ENCODE data around the gene SCD.
A peak's percentile ranks its signal among the peaks of the same experiment; 100 is the strongest.
"Not testable (repeated sequence)": the region's sequence is repeated elsewhere in the genome, so short reads cannot be mapped to it uniquely, and the experiment has no call there.

Gene SCD

DNA sequence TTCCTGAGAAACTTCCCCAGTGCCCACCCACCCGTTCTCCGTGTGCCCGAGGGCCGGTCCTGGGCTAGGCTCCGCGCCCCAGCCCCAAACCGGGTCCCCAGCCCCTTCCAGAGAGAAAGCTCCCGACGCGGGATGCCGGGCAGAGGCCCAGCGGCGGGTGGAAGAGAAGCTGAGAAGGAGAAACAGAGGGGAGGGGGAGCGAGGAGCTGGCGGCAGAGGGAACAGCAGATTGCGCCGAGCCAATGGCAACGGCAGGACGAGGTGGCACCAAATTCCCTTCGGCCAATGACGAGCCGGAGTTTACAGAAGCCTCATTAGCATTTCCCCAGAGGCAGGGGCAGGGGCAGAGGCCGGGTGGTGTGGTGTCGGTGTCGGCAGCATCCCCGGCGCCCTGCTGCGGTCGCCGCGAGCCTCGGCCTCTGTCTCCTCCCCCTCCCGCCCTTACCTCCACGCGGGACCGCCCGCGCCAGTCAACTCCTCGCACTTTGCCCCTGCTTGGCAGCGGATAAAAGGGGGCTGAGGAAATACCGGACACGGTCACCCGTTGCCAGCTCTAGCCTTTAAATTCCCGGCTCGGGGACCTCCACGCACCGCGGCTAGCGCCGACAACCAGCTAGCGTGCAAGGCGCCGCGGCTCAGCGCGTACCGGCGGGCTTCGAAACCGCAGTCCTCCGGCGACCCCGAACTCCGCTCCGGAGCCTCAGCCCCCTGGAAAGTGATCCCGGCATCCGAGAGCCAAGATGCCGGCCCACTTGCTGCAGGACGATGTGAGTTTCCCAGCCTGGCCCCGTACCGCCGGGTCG, at the start of gene SCD:
Gene SCD, plus strand, starts transcription at position 469 of the 803 bp plus-strand sequence. Its CDS starts 272 bp downstream, at position 741.
- DNase-seq, result peak; percentile 85

DNA sequence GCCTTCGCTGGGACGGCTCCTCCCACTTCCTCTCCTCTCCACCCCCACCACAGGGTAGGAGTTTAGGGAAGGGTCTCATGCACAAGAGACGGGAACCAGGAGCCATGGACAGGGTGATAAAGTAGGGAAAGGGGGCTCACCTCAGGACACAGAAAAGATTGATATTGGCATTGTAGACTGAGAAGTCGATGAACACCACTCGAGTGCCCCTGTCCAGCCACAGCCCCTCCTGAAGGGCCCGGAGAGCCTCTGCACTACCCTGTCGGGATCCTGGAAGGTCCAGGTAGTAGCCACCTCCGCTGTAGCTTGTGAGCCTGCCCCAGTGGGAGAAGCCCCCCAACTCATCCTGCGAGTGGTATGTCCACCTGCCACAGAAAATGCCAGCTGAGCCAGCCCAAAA, 49.8 kb upstream of the SCD start:
- DNase-seq, result no peak

DNA sequence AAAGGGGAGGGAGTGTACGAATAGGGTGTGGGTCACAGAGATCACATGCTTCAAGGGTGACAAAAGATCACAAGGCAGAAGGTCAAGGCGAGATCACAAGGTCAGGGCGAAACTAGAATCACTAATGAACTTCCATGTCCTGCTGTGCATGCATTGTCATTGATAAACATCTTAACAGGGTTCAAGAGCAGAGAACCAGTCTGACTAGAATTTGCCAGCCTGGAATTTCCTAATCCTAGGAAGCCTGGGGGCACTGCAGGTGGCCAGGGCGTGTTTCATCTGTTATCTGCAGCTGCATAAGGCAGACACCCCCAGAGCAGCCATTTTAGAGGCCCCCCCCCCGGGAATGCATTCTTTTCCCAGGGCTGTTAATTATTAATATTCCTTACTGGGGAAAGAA, 45.9 kb upstream of the SCD start:
- DNase-seq, result not testable (repeated sequence)

DNA sequence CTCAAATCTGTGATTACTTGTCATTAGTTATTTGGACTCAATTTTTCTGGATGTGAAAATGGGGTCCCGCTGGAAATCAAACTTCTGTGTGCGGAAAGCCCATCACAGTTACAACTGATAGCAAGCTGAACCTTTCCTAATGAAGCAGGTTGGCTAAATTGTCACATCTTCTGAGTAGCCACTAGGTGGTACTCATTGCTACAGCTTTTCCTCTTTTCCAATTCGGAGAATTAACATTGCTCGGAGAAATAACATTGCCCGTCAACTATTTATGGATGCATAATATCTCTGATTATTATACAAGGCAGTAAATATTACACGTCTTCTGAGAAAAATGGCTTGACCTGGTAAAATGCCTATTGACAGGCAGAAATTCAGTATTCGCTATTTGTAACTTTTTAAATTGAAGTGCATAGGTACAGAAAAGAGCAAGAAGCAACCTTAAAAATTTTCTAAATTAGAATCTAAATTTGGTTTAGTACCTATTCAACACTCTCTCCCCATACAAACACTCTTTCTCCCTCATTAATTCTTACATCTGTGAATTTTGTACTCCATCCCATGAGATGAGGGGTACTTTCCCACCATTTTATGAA, 43.2 kb upstream of the SCD start:
- DNase-seq, result no peak

DNA sequence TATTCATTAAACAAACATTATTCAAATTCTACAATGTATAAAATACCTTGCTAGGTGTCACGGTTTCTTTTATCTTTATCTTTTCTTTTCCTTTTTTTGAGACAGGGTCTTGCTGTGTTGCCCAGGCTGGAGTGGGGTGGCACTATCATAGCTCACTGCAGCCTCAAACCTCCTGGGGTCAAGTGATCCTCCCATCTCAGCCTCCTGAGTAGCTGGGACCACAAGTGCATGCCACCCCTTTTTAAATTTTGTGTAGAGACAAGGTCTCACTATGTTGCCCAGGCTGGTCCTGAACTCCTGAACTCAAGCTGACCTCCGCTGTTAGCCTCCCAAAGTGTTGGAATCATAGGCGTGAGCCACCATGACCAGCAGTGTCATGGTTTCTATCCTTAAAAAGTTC, 42.6 kb upstream of the SCD start:
- no peak for DNase-seq

DNA sequence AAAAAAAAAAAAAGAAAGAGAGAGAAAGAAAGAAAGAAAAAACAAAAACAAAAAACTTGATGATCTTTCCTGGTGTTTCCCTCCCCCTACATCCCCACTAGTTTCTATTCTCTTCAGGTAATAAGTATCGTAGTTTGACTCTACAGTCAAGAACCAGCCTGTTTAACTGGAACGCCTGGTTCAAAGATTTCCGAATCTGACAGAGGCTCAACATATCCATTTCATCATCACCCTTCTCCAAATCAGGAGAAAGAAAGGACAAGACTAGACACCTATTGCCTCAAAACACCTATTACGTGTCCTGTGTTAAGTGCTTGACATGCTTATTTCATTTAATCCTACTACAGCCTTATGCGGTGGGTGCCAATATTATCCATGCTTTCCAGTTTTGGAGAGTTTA, 40.2 kb upstream of the SCD start:
- no peak for DNase-seq

DNA sequence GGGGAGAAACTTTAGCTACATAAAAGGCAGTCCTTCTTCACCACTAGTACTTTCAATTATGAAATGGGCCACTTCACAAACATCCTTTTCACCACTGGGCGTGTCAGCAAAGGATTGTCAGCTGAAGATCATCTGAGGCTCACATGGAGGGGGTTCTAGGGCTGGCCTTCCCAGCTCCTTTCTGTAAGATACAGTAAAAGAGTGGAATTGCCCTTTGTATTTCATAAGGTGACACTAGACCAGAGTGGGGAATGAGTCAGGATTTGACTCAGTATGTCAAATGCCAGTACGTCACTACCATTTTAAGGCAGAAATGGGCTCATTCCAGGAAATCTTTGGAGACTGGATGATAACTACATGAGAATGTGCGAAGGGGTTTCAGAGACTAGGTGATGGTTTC, 39.3 kb upstream of the SCD start:
- DNase-seq, result no peak

DNA sequence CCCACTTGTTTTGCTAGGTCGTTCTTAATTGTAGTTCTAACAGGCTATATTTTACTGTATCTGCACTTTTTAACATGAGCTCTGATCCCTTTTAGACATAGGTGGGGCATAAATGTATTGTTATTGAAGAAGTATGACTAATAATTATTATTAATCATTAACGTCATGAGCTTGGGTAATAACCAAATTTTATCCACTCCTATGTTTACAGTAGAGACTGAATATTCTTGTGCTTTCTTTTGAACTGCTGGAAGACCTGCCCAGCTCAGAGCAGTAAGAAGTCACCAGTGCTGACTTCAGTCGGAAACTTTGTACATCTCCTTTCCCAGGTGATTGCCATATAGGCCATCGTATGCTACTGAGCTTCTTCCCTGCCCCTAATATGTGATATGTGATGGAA, 35.7 kb upstream of the SCD start:
- DNase-seq, result no peak

DNA sequence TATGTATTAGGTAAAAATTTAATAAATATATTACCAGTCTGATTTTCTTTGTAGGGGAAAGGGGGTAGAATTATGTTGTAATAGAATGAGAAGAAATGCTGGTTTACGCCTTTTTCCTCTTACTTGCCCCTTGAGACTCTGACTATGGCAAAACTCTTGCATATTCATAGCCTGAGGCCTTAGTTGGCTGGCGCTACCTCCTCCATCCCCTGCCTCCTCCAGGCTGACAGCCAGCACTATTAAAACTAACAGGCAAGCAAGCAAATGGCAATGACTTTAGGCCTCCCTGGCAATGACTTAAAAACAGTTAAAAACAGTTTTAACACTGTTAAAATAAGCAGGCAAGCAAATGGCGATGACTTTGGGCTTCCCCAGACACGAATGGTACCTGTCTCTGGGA, 31.4 kb upstream of the SCD start:
- DNase-seq, result no peak

DNA sequence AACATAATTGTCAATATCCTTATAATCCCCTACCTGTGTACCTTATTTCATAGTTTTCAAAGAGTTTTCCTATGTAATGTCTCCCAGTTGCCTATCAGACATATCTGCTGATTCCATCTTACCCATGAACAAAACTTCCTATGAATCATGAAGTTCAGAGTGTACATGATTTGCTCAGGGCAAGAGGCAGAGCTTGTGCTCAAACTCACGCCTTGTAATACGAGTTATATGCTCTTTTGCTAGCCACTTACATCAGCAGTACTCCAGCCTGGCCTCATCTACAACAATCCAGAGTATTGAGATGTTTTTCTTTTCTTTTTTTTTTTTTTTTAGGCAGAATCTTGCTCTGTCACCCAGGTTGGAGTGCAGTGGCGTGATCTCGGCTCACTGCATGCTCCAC, 28.8 kb upstream of the SCD start:
- DNase-seq, result no peak

DNA sequence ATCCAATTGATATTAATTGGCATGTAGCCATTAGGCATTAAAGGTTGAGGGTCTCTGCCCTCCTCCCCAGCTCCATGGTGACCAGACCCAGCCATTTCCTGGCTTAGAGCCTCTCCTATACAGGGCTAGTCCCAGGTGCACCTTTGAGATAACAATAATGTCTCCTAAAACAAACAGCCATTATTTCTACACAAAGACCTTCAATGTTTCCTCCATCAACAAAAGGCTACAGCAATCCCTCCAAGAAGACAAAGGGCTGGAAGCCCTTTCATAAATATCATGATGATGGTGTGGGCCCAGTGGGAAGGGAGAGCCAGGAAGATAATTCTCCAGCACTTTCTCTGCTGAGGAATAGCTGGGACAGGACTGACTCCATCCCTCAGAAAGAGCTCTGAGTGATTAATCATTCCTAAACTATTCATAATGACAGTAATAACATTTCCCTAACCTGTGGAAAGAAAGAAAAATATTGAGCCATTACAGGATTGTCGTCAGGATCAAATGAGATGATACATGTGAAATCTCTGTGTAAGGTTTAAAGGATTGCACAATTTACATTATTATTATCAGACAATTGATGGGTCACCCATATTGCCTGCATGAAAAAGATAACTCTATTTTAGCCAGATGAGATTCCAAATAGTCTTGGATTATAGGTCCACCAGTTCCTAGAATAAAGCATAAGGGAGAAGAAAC, 27.2 kb upstream of the SCD start:
- DNase-seq, result no peak

DNA sequence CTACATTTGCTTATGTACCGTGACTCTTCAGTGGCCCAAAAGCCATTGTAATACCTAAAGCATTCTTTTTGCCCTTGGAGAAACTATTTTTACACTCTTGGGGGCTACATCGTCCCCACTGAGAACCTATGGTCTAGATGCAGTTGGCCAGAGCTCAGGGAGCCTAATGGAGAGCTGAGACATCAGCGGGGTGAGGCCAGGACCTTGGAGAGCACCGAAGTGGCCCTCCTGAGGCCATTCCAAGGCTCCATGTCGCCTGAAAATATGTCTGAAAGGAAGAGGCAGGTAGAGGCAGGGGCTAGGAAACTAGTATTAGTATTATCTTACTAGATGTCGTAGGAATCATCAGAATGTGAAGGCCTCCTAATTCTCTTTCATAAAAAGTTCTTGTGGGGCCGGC, 21.9 kb upstream of the SCD start:
- no peak for DNase-seq

DNA sequence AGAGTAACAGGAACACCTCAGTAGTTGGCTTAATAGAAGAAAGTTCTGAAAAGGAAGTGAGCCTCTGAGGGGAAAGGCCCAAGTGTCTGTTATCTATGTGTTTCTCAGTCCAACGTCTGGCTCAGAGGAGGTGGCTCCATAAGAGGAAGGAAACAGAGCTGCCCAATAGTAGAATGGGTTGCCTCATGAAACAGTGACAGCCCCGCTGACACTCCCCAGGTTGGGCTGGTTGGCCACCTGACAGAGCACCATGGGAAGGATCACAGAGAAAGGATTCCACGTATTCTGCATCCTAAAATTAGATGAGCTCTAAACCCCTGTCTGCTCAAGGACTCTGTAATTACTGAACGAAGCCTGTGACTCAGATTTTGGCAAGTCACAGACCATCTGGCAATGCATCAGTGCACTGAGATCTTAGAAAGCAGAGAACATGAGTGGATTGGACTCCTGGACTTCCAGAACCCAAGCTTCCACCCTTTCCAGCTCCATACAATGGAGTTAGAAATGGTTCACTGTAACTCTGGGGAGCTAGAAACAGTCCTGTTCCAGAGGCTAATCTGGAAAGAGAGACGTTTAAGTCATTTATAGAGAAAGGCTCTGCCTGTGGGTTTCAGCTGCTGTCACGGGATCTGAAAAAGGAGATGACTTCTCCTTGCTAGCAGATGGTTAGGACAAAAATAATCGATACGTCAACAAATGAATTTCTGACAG, 19.9 kb upstream of the SCD start:
- no peak for DNase-seq

DNA sequence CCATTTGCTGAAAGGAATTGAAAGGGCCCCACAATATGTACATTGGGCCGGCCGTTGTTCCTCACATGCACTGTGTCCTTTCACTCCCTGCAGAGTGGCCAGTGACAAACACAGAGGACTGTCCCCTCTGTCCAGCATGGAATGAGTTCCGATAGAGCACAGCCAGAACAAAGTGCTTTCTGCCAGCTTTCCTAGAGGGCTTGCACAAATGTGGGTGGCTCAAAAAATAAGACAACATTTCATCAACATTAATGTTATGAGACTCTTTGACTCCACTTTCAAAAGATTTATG, 19.4 kb upstream of the SCD start:
- DNase-seq, result no peak

DNA sequence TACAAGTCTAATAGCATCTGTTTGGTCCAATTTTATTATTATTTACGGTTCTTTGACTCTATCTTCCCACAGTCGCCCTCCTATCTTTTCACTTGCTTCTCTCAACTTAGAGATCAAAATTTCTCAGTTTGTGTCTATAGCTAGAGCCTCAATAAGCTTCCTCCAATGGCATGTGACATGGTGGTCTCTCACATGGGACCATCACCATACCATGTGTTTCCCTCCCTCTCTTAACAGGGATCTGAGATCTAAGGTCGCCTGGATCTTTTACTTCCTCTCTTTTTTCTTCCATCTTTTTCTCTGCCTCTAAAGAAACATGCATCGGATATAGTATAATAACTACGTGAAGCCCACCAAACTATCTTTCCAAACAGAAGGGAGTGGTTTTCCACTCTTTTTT, 18.8 kb upstream of the SCD start:
- no peak for DNase-seq

DNA sequence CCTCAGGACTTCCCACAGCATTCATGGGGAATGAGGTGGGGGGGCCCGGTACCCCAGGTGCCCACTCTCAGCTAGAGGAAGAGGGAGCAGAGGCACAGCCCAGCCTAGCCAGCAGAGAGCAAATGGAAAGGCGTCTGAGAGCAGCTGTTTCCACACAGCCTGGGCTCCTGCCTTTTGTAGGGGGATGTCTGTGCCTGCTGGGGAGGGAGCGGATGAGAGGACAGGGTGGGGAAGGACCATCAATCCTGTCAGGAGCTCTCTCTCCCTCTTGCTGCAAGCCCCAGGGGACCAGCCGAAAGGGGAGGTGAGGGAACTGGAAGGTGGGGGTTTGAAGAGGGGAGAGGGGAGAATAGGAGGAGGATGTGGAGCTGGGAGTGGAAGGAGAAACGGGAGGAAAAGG, 17.0 kb upstream of the SCD start, which contains the start of gene PKD2L1:
Gene PKD2L1, minus strand, starts transcription at position 150 of the 400 bp plus-strand sequence. Its CDS starts 125 bp downstream, at position 25.
- no peak for DNase-seq

DNA sequence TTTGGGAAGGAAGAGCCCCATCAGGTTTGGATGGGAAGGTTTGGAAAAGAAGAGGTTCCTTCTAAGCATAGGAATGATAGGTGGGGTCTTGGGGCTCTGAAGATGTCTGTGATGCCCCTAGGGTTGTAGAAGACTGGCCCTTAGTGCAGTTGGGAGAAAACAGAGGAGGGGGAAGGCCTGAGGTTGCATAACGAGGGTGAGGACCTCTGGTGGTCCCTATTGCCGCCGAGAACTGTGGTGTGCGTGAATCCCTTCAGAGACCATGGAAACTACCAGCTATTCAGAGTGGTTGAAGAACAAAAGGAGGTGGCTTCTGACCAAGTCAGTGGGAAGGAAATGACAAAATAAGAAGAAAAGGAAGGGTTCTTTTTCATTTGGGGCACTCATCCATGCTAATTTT, 13.9 kb upstream of the SCD start:
- no peak for DNase-seq

DNA sequence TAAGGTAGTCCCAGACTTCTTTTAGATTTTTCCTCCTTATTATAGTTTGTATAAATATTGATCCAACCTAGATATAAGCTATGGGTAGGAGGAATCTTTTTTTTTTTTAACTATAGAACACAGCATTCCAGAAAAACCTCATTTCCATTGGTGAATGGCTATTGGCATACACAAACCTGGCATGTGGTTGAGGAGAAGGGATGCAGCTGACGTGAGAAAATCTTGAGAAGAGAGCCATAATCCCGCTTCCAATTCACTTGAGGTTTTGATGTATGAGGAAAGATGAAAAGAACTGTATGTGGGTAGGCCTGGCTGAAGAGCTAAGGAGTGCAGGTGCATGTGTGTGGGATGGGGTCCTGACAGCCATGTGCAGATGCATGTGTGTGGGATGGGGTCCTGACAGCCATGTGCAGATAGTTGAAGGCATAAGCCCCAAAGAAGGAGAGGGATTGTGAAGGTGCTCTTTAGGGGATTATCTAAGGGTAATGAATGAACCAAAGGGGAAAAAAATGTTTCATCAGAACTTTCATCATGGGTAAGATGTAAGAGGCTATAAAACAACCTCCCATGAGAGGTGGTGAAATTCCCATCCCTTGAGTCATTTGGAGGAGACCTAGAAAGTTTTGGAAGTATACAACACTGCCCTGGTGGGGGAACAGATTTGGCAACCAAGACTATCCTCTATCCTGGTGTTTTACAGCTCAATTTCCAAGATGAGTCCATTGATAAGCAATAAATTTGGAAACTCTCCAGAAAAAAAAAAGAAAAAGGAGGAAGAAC, 13.2 kb upstream of the SCD start:
- DNase-seq, result no peak

DNA sequence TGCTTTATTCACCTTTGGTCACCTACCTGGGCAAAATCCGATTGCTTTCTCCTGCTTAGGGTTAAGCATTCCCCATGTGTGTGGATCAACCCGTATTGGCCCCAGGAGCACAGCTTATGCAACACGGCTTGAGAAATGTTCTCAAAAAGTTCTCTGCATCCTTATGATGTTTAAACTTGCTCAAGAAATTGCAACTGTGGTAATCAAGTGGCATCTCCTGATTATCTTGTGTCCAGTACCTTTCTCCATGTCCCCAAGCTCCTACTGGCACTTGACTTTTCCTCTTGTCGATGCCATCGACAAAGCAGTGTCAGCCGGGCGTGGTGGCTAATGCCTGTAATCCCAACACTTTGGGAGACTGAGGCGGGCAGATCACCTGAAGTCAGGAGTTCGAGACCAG, 12.3 kb upstream of the SCD start:
- DNase-seq, result no peak

DNA sequence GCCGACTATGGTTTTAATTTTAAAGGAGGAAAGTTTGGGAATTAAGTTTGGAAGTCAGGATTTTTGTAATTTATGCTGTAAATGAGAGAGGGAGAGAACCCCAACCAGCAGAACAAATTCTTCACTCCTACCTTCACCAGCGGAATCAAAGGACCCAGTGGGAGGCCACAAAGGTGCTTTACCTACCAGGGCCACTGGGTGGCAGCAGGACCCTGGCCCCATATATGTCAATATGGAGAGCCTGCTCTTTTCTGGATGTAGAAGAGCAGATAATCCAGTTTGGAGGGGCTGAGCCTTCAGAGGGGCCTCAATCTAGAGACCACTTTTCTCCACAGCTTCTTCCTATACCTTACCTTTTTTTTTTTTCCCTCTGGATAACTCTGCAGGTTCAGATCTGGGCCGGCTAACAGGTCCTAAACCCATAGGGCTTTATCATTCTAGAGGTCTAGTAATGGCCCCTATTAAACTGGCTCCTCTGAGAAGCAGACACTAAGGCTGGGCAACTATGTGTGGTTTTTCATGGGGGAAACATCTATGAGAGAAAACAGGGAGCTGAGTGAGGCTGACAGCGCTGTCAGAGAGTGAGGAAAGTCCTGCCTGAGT, 8.5 kb upstream of the SCD start:
- no peak for DNase-seq

DNA sequence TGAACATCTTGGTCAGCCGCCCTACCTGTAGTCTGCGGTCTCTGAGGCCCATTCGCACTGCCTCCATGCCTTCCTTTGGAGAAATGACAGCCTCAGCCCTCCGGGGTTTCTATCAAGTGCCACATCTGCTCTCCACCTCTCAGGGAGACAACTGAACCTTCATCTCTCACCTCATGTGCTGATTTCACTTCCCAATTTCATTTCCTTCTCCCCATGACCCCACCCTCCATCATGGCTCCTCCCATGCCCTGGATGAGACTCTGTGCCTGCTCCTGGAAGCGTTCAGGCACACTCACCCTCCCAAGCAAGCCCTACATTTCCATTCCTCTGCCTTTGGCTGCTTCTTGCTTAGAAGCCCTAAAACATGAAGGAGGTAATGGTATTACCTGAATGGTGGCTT, 7.8 kb upstream of the SCD start:
- DNase-seq, result no peak
